CD1c-positive myeloid dendritic cell (primary cell): ENCODE data around the gene ELP4.

Source experiments
- DNase-seq: peaks from one replicate; pipeline ENCODE4 v3.0.0-alpha.2; 2016; ENCODE audit errors: extremely low spot score

ELP4 gene

GRCh38 chr11:31770011-31770700 is 260.6 kb downstream of the ELP4 start:
- DNase-seq: no peak

GRCh38 chr11:31772412-31772811 is 262.8 kb downstream of the ELP4 start:
- no peak for DNase-seq

- no peak for DNase-seq
Observed at GRCh38 chr11:31779374-31779791, 269.8 kb downstream of the ELP4 start.

- no peak for DNase-seq
Observed at GRCh38 chr11:31780078-31780477, 270.5 kb downstream of the ELP4 start.

- no peak for DNase-seq
Observed at GRCh38 chr11:31780480-31780971, 271.0 kb downstream of the ELP4 start.

- no peak for DNase-seq
Observed at GRCh38 chr11:31782257-31782656, 272.7 kb downstream of the ELP4 start.

GRCh38 chr11:31783252-31783651 is 273.7 kb downstream of the ELP4 start:
- no peak for DNase-seq

GRCh38 chr11:31784611-31785010 is 275.0 kb downstream of the ELP4 start:
- DNase-seq: no peak

- no peak for DNase-seq
Observed at GRCh38 chr11:31786996-31787685, 277.6 kb downstream of the ELP4 start.

- DNase-seq: no peak
Observed at GRCh38 chr11:31788085-31788484, 278.5 kb downstream of the ELP4 start.

- DNase-seq: no peak
Observed at GRCh38 chr11:31790649-31791048, 281.1 kb downstream of the ELP4 start.

GRCh38 chr11:31792036-31792435 is 282.5 kb downstream of the ELP4 start:
- no peak for DNase-seq

- DNase-seq: no peak
Observed at GRCh38 chr11:31792456-31792855, 282.9 kb downstream of the ELP4 start.

- no peak for DNase-seq
Observed at GRCh38 chr11:31793264-31793663, 283.7 kb downstream of the ELP4 start.

- DNase-seq: no peak
Observed at GRCh38 chr11:31794548-31794947, 285.0 kb downstream of the ELP4 start.

- no peak for DNase-seq
Observed at GRCh38 chr11:31795706-31796498, 286.3 kb downstream of the ELP4 start.

- DNase-seq: no peak
Observed at GRCh38 chr11:31796499-31797189, 287.1 kb downstream of the ELP4 start.

GRCh38 chr11:31797190-31798056 is 287.9 kb downstream of the ELP4 start:
- no peak for DNase-seq

GRCh38 chr11:31798057-31798553 is 288.5 kb downstream of the ELP4 start:
- no peak for DNase-seq

- DNase-seq: no peak
Observed at GRCh38 chr11:31798554-31799434, 289.2 kb downstream of the ELP4 start.
